SH-SY5Y (cell line): ENCODE data around the gene ERH.

ENCODE experiments used
- GATA2 ChIP-seq: IDR thresholded peaks from 2 replicates; pipeline ENCODE4 v1.6.1; 2011; ENCODE audit warnings: mild to moderate bottlenecking, low read depth, low read length
- GATA3 ChIP-seq: IDR thresholded peaks from 2 replicates; pipeline ENCODE4 v1.6.1; 2011; ENCODE audit warnings: low read depth, mild to moderate bottlenecking, low read length, moderate library complexity

ERH gene

GRCh38 chr14:69333791-69334337, 64.2 kb downstream of the ERH start:
- no peak for TF ChIP-seq GATA2
- TF ChIP-seq GATA3 = no peak

- TF ChIP-seq GATA2 = no peak
- TF ChIP-seq GATA3 = no peak
These were observed 65.2 kb downstream of the ERH start for GRCh38 chr14:69332782-69333395.

- TF ChIP-seq GATA3 (no peak), GATA2 (no peak)
These were observed 66.9 kb downstream of the ERH start for GRCh38 chr14:69331206-69331605.
